Hematopoietic multipotent progenitor cell treated with erythropoietin and hydrocortisone succinate and interleukin-3 and kit ligand, for 8 days (in vitro differentiated cells): ENCODE data around the gene OTUD3.
"Not testable (repeated sequence)": the region's sequence is repeated elsewhere in the genome, so short reads cannot be mapped to it uniquely, and the experiment has no call there.

ENCODE experiments used
- DNase-seq: peaks from one replicate; pipeline ENCODE4 v3.0.0-alpha.2; 2015

Gene OTUD3, protein sequence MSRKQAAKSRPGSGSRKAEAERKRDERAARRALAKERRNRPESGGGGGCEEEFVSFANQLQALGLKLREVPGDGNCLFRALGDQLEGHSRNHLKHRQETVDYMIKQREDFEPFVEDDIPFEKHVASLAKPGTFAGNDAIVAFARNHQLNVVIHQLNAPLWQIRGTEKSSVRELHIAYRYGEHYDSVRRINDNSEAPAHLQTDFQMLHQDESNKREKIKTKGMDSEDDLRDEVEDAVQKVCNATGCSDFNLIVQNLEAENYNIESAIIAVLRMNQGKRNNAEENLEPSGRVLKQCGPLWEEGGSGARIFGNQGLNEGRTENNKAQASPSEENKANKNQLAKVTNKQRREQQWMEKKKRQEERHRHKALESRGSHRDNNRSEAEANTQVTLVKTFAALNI

DNA sequence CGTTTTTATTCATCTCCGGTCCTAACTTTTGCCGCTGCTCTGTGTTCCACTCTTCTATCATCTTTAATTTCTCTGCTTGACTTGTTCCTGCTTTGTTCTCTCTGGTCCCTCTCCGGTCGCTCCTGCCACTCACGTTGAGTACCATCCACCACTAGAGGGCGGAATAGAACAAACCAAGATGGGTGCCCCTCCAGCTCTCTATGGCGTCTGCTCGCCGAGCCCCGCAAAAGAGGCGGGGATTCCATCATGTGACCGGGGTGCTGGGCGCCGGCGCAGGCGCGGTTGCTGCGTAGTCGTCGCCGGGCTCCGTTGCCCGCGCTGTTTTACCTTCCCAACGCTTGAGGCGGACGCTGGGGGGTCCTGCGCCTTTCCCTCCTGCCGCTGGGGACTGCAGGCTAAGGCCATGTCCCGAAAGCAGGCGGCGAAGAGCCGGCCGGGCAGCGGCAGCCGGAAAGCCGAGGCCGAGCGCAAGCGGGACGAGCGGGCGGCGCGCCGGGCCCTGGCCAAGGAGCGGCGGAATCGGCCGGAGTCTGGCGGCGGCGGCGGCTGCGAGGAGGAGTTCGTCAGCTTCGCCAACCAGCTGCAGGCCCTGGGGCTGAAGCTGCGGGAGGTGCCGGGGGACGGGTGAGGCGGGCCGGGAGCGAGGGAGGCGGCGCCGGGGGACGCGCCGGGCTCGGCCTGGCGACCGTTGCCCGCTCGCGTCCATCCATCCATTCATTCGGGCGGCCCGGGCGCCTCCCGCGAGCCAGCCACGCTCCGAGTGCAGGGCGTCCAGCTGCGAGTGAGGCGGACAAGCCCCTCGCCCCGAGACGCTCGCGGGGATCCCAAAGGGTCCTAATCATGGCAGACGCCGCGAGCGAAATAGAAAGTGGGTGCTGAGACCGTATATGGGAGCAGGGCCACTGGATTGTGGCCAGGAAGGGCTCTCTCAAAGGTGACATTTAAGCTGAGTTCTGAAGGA lies at the start of gene OTUD3:
OTUD3 (plus strand) TSS at position 285 of the 961 bp plus-strand sequence; CDS start at position 404, 119 bp downstream.
- peak; percentile 98 for DNase-seq

DNA sequence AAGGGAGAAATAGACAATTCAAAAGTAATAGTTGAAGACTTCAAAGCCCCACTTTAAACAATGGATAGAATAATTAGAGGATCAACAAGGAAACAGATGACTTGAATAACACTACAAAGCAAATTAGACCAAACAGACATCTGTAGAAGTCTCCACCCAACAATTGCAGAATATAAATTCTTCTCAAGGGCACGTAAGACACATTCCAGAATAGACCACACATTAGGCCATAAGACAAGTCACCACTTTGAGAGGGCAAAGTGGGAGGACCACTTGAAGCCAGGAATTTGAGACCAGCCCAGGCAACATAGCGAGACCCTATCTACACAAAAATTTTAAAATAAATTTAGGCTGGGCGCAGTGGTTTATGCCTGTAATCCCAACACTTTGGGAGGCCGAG lies 46.6 kb upstream of the OTUD3 start:
- no peak for DNase-seq

DNA sequence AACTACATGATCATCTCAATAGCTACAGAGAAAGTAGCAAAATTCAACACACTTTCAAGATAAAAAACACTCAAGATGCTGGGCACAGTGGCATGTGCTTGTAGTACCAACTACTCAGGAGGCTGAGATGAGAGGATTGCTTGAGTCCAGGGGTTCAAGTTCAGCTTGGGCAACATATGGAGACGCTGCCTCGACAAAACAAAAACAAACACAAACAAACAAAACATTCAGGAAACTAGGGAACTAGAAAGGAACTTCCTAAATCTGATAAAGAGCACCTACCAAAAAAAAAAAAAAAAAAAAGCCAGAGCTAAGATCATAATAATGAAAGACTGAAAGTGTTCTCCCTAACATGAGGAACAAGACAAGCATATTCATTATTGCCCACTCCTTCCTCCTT lies 44.3 kb upstream of the OTUD3 start:
- no peak for DNase-seq

DNA sequence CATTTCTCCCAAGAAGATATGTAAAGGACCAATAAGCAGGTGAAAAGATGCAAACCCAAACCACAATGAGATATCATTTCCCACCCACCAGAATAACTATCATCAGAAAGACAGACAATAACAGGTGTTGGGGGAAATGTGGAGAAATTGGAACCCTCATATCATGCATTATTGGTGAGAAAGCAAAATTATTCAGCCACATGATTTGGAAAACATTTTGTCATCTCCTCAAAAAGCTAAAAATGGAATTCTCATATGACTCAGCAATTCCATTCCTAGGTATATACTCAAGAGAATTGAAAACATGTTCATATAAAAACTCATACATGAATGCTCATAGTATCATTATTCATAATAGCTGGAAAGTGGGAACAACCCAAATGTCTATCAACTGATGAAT lies 42.0 kb upstream of the OTUD3 start:
- DNase-seq, result no peak

DNA sequence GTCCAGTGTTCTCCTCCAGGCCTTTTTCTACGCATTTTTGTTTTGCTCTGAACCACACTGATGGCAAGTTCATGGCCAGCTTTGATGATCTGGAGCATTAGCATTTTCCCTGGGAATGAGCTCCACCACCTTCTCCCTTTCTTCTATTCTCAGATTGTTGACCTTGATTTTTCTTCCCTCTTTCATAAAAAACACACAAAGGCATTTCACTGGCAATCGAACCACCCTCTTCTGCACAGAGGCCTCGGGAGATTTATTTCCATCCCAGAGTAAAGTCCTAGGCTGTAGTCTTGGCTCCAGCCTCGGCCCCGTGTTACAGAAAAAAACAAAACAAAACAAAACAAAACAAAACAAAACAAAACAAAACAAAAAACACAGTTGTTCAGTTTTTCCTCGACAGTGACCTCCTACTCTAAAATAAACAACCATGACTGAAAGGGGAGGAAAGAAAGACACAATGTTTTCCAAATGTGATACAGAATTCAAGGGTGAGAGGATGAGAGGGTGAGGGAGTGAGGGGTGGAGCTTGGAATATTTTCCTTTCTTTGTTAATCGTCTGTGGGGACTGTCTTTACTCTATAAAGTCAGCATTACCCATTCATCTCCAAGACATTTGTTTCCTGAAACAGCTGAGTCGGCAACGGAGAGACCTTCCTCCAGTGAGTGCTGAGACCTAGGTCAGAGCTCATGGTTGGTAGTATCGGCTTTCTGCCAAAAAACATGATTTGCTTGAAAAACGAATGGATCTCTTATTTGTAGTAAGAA lies 37.3 kb upstream of the OTUD3 start:
- no peak for DNase-seq

DNA sequence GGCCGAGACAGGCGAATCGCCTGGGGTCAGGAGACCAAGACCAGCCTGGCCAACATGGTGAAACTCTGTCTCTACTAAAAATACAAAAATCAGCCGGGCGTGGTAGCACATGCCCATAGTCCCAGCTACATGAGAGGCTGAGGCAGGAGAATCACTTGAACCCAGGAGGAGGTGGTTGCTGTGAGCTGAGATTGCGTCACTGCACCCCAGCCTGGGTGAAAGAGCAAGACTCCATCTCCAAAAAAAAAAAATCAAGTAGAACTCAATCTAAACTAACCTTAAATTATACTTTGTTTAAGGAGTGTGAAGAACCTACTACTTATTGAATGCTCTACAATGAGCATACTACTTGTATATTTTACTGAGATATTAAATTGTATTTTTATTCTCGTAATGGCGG lies 36.6 kb upstream of the OTUD3 start:
- DNase-seq, result no peak

DNA sequence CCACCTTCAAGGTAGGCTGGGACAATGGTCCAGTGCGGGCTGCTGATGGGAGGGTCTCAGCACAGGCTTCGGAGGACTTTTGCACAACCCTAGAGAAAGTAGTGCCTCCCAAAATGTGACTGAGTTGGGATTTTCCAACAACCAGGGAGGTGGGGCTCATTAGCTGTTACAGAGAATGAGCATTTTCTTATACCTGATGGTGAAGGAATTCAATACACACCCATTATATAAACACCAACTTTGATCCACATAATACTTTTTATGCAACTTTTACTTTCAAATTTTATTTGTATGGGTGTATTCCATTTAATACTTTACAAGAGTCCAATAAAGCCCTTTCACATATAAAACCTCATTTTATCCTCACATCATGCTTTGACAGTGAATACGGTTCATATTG lies 35.9 kb upstream of the OTUD3 start:
- DNase-seq, result no peak

DNA sequence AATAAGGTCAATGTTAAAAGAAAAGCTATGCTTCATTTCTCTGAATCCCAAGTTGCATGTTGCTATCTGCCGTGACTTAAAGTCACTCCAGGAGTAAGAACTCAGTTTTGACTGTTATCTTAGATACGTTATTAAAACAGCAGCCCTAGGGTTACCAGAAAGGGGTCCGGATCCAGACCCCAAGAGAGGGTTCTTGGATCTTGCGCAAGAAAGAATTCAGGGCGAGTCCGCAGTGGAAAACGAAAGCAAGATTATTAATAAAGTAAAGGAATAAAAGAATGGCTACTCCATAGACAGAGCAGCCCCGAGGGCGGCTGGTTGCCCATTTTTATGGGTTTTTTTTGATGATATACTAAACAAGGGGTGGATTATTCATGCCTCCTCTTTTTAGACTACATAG lies 34.9 kb upstream of the OTUD3 start:
- DNase-seq, result not testable (repeated sequence)

DNA sequence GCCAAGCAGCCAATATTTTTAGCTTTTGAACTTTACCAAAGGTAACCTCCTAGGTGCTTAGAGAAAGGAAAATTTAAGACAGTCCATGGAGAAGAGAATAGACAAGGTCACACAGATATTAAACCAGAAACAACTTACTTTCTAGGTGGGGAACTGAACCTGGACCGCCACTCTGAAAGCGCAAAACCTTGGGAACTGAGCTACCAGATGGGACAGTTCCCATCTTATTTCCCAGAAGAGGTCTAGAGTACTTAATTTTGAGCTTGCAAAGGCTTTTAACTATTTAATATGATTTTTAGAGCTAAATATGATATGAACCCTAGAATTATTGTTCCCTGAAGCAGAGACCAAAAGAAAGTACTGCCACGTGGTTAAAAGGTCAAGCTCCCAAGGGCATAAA lies 32.9 kb upstream of the OTUD3 start:
- DNase-seq, result not testable (repeated sequence)

DNA sequence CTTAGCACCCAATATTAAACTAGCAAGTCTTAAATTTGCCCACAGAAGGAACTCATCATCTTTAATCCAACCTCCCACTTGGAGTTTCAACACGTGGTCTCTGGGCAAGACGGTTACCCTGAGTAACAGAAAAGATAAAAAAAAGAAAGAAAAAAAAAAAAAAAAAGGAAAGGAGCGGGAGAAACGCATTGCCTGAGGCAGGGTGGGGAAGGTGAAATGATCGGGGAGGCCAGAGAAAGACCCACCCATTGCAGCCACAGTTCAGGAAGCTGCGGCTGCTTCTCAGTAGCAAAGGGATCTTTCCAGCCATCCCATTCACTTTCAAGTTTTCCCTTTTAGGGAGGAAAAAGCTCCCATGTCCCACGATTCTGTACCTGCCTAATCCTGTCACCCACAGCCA lies 32.0 kb upstream of the OTUD3 start:
- DNase-seq, result no peak

DNA sequence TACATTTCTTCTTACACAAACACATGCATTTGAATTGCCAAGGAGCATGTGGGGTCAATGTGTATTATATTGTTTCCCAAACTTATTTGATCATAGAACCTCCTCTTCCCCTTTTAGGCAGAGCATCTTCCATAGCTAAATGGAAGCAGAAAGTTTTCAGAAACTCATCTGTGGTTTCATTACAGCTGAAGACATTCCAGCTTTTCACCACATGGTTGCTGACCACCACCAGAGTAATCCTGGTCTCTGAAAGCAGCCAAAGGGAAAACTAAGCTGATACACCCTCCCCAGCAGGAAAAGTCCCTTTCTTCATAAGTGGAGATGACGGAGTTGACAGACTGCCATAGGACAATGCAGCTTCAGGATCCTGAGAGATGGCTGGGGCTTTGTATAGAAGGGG lies 30.2 kb upstream of the OTUD3 start:
- no peak for DNase-seq

DNA sequence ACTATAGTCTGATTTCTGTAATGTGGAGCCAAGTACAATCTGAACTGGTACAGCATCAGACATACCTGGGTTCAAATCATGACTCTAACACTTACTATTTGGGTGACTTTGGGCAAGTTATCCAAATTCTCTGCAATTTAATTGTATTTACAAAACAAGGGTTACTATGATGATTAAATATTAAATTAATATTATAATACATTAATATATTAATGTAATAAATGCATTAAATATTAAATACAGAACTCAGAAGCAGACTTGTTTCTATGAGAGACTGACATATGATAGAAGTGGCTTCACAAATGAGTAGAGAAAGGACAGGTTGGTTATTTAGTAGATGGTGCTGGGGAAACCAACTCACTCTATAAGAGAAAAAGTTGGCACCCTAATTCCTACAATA lies 27.3 kb upstream of the OTUD3 start:
- DNase-seq, result no peak

DNA sequence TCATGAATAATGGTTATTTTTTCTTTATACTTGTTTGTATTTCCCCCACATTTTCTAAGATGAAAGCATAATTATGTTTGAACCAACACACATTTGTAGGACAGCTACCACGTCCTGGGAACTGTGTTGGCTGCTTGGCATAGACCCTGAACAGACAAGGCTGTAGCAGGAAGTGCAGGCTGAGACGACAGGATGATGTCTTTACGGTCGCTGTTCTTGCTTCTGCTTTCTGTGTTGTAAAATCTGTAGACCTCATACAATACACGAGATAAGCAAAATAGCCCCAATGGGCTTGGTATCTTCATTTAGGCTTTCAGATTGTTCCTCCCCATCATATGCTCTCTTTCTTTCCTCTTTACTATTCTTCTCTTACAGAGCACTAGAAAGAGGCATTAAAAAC lies 23.3 kb upstream of the OTUD3 start:
- no peak for DNase-seq

DNA sequence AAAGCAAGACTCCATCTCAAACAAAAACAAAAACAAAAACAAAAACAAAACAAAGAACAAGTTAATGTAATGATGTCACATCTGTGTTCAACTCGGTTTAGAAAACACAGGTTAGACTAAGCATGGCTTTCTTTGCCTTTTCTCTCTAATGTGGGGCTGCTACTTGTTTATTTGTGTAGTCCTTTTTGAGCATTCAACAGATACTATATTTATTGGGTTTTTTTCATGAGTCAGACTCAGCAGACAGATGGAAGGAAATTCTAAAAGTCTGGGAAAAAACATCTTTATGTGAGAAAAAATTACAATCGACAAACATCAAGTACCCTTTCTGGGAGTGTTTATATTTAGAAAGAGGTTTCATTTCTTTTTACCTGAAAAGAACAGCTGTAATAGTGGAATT lies 22.3 kb upstream of the OTUD3 start:
- DNase-seq, result no peak

DNA sequence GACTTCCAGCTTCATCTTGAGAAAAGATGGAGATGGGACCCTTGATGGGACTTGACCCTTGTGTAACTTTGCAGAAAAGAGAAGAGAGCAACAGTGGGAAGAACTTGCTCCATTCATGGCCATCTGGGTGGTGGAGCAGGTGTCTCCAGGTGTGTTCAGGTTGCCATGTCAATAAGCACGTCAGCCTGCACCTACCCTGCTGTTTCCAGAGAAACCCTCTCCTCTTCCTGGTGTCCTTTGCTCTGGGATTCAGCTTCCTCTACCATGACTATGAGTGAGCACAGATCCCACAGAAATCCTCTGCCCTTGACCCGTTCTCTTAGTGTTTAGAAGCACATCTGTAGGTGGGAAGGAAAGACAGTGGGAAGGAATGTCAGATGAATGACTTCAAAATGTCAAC lies 21.8 kb upstream of the OTUD3 start:
- no peak for DNase-seq

DNA sequence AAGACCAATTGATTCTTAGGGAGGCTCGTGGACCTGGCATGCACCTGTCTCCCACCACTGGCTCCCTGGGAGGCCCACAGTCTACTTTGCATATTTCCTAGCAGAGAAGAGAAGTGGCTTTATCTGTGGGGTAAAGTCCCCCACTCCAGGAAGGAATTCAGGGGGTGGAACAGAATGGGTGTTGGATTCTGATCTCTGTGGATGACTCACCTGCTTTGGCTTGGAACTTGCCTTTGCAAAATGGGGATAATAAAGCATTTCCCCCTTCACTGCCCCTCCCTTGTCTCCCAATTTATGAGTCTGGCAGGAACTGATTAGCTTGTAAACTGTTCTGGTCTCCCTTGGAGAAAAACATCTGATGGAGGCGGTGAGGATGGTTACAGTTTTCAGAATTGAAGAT lies 21.2 kb upstream of the OTUD3 start:
- DNase-seq, result no peak

DNA sequence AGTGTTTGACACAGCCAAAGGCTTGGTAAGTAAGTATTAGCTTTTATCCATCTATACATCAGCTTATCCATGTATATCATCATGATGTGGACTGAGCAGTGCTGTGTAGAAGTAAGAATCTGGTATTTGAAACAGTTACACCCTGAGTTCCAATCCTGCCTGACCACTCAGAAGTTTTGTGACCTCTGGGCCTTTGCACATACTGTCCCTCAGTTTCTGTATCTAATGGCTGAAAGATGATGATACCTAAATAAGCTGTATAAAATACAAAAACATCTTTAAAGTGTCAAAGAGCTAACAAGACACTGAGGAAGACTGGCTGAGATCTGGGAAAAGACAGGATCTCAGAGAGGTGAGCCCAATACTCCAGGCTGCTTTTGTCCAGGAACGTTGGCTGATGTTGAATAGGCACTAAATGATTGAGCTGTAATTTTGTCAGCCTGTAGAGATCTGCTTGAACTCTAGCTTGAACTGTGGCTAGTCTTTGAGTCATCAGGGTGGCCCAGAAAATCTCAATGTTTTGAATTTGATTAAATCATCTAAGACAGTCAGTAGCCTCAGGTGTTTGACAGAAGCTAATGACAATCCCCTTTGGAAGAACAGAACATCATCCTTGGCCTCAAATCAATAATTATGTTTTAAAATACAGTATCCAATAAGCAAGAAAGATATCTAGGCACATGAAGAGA lies 20.2 kb upstream of the OTUD3 start:
- no peak for DNase-seq

DNA sequence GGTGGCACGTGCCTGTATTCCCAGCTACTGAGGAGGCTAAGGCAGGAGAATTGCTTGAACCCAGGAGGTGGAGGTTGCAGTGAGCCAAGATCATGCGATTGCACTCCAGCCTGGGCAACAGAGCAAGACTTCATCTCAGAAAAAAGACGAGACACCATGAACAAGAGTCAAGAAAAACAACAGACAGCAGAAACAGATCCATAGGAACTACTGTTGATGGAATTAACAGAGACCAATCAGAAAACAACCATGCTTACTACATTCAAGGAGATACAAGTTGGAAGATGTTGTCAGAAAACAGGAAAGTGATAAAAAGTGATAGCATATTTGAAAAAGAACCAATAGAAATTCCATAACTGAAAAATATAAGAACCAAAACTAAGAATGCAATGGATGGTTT lies 19.3 kb upstream of the OTUD3 start:
- no peak for DNase-seq

DNA sequence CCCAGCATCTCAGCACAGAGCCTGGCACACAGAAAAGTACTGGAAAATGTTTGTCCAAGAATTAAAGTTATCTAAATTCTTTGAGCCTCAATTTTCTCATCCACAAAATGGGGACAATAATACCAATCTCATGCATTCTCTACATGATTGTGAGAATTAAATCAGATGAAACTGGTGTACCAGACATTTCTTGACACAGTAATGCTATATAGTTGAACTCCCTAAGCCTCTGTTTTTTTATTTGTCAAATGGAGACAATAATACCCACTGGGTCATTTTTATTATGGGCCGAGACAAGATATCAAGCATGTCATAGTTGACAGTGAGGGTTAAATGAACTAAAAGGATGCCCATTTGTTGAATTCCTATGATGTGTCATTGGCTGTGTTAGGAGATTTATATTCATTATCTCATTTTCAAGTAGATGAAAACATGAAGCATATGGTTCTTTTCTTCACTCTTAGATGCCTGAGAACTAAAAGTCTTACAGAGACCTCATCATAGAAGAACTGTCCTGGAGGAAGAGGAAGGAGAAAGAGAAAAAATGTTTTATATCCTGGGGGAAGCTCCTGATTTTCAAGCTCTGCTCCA lies 17.5 kb upstream of the OTUD3 start:
- DNase-seq, result no peak

DNA sequence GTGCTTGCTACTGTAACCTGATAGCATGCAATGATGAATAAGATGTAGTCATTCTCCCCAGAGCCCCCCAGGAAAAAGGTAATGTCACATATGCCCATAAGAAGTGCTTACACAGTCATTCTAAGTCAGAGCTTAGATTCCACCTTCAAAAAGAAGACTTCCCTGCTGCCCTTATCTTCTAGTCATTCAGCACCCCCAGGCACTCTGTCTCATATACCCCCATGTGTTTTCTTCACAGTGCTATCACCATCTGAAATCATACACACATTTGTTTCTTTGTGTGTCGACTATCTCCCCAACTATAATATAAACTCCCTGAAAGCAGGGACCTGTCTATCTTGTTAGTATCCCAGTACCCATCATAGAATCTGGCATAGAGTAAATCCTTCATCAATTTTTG lies 16.2 kb upstream of the OTUD3 start:
- no peak for DNase-seq

DNA sequence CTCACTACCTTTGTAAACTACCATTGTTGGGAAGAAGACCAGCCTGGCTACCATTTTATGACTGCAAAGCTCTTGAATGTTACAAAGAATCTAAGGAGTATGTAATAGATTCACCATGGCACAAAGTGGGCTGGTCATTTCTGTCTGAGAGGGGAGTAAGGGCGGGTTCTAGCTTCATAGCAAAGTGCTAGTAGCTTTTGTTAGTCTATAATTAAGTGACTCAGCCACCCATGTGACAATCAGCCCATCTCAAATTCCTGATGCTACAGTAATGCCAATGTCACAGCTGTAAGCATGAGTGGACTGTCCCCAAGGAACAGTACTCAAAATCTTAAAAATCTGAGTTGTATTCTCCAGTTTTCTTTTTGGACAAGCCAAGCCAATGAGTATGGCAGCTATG lies 15.4 kb upstream of the OTUD3 start:
- DNase-seq, result no peak

DNA sequence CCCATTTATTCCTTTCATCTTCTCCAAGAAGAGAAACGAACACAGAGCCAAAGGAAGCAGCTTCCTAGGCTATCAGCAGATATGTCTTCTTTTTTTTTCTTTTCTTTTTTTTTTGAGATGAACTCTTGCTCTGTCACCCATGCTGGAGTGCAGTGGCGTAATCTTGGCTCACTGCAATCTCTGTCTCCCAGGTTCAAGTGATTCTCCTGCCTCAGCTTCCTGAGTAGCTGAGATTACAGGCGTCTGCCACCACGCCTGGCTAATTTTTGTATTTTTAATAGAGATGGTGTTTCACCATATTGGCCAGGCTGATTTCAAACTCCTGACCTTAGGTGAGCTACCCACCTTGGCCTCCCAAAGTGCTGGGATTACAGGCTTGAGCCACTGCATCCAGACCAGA lies 13.6 kb upstream of the OTUD3 start:
- DNase-seq, result not testable (repeated sequence)
